ENCODE data around the gene TRMT5.

GRCh38 chr14:60998617-60999016, 17.7 kb upstream of the TRMT5 start:
- TF ChIP-seq POLR2AphosphoS5 (IDR thresholded peaks at IDR 0.05; ENCODE audit: low read length): no peak
- TF ChIP-seq CTCF (IDR thresholded peaks at IDR 0.05 in 2 of 3, conservative IDR thresholded peaks at IDR 0.05 in 1 of 3; ENCODE audit: control insufficient read depth in 2 of 3, extremely low read depth in 1 of 3, insufficient read depth in 1 of 3, low read depth in 3 of 3, low read length in 3 of 3): no peak
- TF ChIP-seq USF2 (IDR thresholded peaks at IDR 0.05; ENCODE audit: borderline replicate concordance, low read depth, low read length): no peak
- TF ChIP-seq CEBPB (IDR thresholded peaks at IDR 0.05; ENCODE audit: borderline replicate concordance in 1 of 2, low read depth in 2 of 2, low read length in 2 of 2): no peak

Data from GM12878 (cell line).